GM19193 (cell line): Measurements from ENCODE around the gene RTL10.

Source experiments
- POLR2A ChIP-seq: IDR thresholded peaks from 4 replicates; pipeline ENCODE4 v1.6.1; 2011; ENCODE audit not compliant: insufficient read depth, insufficient read length; ENCODE audit errors: extremely low read depth

The RTL10 gene

GRCh38 chr22:19811811-19812771, 42.6 kb downstream of the RTL10 start:
- TF ChIP-seq POLR2A, result no peak

DNA sequence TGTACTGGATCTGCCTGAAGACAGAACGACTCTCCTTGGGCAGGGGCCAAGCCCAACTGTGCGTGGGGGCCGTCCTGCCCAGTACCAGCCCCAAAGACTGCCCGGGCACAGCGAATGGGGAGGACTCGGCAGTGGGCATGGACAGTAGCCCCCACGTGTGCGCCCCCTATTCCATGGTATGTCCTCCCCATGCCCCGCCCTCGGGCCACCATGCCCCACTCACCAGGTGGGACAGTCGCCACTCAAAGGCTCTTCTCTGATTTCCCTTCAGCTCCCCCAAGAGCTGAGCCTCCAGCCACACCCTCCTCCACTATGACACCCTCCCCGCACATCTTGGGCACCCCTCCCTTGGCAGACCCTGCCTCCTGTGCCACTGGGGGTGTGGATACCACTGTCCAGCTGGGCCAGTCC, 43.5 kb downstream of the RTL10 start:
- no peak for TF ChIP-seq POLR2A

- TF ChIP-seq POLR2A, result no peak
These were observed 44.1 kb downstream of the RTL10 start for GRCh38 chr22:19810381-19811201.

DNA sequence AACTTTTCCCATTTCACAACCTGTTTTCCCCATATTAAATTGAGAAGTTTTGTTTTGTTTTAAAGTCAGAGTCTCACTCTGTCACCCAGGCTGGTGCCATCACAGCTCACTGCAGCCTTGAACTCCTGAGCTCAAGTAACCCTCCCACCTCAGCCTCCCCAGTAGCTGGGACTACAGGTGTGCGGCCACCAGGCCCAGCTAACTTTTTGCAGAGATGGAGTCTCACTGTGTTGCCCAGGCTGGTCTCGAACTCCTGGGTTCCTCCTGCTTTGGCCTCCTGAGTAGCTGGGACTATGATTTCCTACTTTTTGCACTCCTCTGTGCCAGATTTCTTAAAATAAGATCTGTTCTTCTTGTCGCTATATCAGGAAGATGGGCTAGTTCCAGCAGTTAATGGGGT, 44.9 kb downstream of the RTL10 start:
- TF ChIP-seq POLR2A, result no peak

DNA sequence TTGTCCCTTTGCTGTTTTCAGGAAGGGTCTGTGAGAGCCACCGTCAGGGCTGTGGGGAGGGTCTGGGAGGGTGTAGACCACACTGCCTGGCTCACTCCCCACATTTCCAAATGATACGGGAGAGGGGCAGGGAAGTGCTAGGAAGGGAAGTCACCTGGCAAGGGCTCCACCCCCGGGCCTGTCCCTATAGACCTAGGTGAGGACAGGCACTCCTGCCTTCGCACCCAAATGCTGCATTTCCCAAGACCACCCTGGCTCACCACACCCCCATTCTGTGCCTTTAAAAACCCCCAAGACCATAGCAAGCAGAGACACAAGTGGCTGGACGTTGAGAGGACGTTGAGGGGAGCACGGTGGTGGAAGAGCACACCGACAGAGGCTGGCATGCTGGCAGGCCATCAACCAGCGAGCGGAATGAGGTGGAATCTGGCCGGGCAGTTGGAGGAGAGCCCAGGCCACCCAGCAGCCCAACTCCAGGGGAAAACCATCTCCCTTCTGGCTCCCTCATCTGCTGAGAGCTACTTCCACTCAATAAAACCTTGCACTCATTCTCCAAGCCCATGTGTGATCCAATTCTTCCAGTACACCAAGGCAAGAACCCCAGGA, 45.7 kb downstream of the RTL10 start:
- no peak for TF ChIP-seq POLR2A

DNA sequence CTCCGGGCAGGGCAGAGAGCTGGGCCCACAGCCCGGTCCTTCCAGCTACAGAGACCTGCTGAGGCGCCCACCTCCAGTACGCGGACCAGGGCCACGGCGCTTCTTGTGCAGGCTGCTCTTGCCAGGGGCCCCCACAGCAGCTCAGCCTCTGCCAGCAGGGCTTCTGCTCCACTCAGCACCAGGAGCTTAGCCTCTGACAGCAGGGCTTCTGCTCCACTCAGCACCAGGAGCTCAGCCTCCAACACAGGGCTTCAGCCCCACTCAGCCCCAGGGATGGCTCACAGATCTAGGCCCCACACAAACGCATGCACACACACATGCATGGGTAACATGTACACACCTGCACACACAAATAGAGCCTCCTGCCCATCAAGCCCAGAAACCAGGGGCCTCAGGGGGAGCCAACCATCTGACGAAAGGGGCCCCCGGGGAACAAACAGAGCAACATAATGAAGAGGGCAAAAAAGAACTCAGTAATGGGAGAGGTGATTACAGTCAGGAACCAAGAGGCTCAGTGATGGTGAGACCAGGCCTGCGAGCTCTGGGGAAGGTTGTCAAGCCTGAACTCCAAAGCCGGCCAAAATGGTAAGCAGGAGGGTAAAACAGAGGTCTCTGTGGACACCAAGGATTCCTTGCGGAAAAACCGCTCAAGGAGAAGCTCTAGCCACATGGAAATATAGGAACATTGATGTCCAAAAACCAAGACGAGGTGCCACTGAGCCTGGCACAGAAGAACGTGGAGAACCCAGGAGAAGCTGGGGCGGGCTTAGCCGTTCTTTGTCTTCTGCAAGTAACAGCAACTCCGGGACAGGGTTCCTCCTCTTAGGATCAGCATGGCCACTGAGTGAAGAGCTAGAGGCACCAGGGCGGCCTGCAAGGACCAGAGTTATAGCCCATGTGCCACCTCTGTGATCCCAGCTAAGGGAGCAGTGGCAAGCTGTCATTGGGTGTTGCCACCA, 46.5 kb downstream of the RTL10 start:
- no peak for TF ChIP-seq POLR2A

- TF ChIP-seq POLR2A, result no peak
These were observed 47.3 kb downstream of the RTL10 start for GRCh38 chr22:19807161-19807913.

DNA sequence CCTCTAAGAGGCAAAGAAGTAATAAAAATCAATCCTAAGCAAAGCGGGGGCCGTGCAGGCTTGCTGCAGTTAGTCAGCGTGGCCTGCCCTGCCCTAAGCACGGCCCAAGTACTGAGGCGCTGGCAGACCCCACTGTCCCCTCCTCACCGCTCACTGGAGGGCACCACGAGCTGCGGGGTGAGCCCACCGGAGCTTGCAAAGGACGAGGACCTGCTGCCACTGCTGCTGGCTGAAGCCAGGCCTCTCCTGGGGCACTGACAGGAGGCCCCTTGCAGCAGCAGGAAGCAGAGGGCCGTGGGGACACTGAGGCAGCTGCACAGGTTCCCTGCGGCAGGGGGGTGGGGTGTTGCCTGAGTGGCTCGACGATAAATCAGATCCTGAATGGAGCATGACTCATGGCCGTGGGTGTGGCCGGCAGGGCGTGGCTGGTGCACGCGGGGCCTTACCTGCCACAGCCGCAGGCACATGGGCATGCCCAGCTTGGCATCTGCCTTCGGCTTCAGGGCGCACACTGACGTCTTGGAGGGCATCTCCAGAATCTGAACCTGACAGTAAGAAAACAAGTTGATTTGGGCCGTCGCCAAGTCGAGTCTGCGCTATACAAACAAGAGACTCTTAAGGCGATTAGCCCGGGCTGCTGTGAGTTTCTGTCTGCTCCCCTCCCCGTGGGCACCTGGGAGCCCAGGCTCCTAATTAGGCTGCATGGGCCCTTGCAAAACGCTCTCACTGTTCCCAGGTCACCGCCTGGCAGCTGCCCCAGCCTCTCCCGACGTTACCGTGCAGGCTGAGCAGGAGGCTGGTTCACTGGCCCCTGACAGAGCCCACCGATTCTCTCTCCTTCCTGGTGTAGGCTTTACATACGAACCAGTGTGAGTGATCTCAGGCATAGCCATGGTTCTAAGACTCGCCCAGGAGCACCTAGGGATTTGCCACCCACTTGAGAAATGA, 48.2 kb downstream of the RTL10 start:
- no peak for TF ChIP-seq POLR2A

DNA sequence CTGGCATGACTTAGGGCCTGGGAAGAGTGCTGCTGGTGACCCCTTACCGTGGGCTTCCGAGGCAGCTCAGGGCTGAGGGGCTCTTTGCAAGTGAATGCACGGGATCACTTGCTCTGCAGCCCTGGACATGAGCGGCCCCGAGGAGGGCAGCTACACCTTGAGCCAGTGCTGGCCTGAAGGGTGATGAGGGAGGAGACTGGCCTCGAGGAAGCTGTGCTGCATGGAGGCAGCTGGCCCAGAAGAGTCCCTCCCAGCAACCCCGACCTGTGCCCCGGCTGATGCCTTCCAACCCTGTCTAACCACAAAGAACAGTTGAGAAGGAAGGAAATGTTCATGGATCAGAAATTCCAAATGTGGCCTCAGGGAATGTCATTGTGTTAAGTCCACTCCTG, 48.9 kb downstream of the RTL10 start:
- TF ChIP-seq POLR2A, result no peak
